Motor neuron (in vitro differentiated cells): ENCODE data around the gene MCOLN1. TPM values are rescaled to one million over a fixed set of nuclear protein-coding genes. Genes with fewer than 3 reads are reported as not detected.
"Not testable (repeated sequence)": the region's sequence is repeated elsewhere in the genome, so short reads cannot be mapped to it uniquely, and the experiment has no call there.

Experiments
- ATAC-seq, 8 experiments: fragments of 200-7000 bp; cut with Tn5 transposase; replicated peaks in 6 of 8; 2 replicates each; pipeline ENCODE4 v1.8.0; 2021; ENCODE audit warnings: mild to moderate bottlenecking in 8 of 8, moderate library complexity in 8 of 8
- H3K27ac ChIP-seq, 2 donors: fragments of 250-450 bp; sonication (Bioruptor Pico); 2 replicates each; pipeline ENCODE4 v1.9.0; 2021; ENCODE audit warnings: antibody characterized with exemption in 2 of 2, mild to moderate bottlenecking in 2 of 2, moderate library complexity in 1 of 2
- H3K4me1 ChIP-seq, 2 donors: fragments of 250-450 bp; sonication (Bioruptor Pico); replicated peaks in 1 of 2; 2 replicates each; pipeline ENCODE4 v1.6.1; 2021; ENCODE audit warnings: antibody characterized with exemption in 2 of 2, mild to moderate bottlenecking in 2 of 2, moderate library complexity in 1 of 2
- H3K4me3 ChIP-seq, 5 donors: fragments of 250-450 bp; sonication (Bioruptor Pico); 2 replicates each; pipeline ENCODE4 v1.9.0; 2021; ENCODE audit warnings: antibody characterized with exemption in 5 of 5, mild to moderate bottlenecking in 5 of 5, moderate library complexity in 4 of 5
- WGBS, 10 experiments: fragments of 450-650 bp; shearing (Covaris generic); methylation state at CpG; one replicate each; pipeline ENCODE4 v1.0.0; 2022; 5-methylcytosine and 5-hydroxymethylcytosine counted together
- in situ Hi-C, 9 experiments: fragments of 400-800 bp; cut with MboI; loops; one replicate each; pipeline ENCODE4 v1.15.0; 2021; ENCODE audit warnings: low sequenced_read_pairs in 9 of 9, low pct_unique_long_range_greater_than_20kb in 2 of 9; ENCODE audit not compliant: unreplicated experiment in 9 of 9
- total RNA-seq, 8 experiments: library from RNA; unstranded; fragments of 300-600 nt; gene quantifications; 2 replicates each; pipeline versions ENCODE4 v1.2.3 to v1.2.4, GENCODE V29; 2022

The MCOLN1 gene
- total RNA-seq, 8 experiments from 2014 or later = 4.9 to 31.1 (median 8.4) TPM

GRCh38 chr19:7556696-7557315 lies 34.4 kb downstream of the MCOLN1 start:
- H3K4me3 ChIP-seq = no peak overlapping the region
- in situ Hi-C loops = loop anchor here in 1 of 9 experiments (25.0 kb wide), 2 partner anchors 105 to 255 kb away; partner anchors contain the start of gene RETN
- WGBS, 10 experiments = 98 to 100% methylated on average over 1 to 13 of the region's 54 CpGs; no CpG with 5 or more reads in 8 of the 10 experiments
- no peak overlapping the region for H3K27ac ChIP-seq
- no peaks in the 10 kb centered on the region for H3K4me1 ChIP-seq
- ATAC-seq = no peak

GRCh38 chr19:7558667-7559066 lies 36.2 kb downstream of the MCOLN1 start:
- H3K4me1 ChIP-seq = no peaks in the 10 kb centered on the region
- H3K4me3 ChIP-seq = no peak overlapping the region
- WGBS, 10 experiments = 80 to 100% (median 100%) methylated on average over 1 to 8 of the region's 18 CpGs; no CpG with 5 or more reads in 5 of the 10 experiments
- in situ Hi-C loops = loop anchor here in 1 of 9 experiments (25.0 kb wide), 2 partner anchors 104 to 254 kb away; partner anchors contain the start of gene RETN
- ATAC-seq = no peak
- H3K27ac ChIP-seq = no peak overlapping the region

- Histone ChIP-seq H3K27ac (no peak overlapping the region), H3K4me3 (no peak overlapping the region), H3K4me1 (no peaks in the 10 kb centered on the region)
- in situ Hi-C loops = loop anchor here in 1 of 9 experiments (25.0 kb wide), 2 partner anchors 103 to 253 kb away; partner anchors contain the start of gene RETN
- no peak for ATAC-seq
- WGBS, 10 experiments = 0 to 100% (median 70%) methylated on average over 1 to 3 of the region's 4 CpGs; no CpG with 5 or more reads in 3 of the 10 experiments
Observed at GRCh38 chr19:7559102-7559501, 36.7 kb downstream of the MCOLN1 start.

- no peak overlapping the region for H3K4me3 ChIP-seq
- in situ Hi-C loops = loop anchor here in 1 of 9 experiments (25.0 kb wide), 2 partner anchors 102 to 252 kb away; partner anchors contain the start of gene RETN
- no peak for ATAC-seq
- no peaks in the 10 kb centered on the region for H3K4me1 ChIP-seq
- no peak overlapping the region for H3K27ac ChIP-seq
- WGBS, 10 experiments = 90 to 93% methylated on average over 2 of the region's 2 CpGs; no CpG with 5 or more reads in 8 of the 10 experiments
Observed at GRCh38 chr19:7560255-7560654, 37.8 kb downstream of the MCOLN1 start.

DNA sequence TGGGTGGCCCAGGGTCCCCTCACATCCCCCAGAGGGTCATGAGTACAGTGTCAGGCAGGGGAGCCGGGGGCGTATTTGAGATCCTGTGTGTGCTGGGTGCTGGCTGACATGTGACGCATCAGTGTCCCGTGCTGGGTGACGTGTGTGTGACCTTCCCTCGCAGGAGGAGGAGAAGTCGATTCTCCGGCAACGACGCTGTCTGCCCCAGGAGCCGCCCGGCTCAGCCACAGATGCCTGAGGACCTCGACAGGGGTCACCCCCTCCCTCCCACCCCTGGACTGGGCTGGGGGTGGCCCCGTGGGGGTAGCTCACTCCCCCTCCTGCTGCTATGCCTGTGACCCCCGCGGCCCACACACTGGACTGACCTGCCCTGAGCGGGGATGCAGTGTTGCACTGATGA lies 38.9 kb downstream of the MCOLN1 start:
- Histone ChIP-seq H3K4me3 (no peak overlapping the region), H3K4me1 (no peaks in the 10 kb centered on the region), H3K27ac (no peak overlapping the region)
- peak in 5 of 8 experiments; percentile 56 to 85 (median 62) for ATAC-seq
- in situ Hi-C loops = loop anchor here in 1 of 9 experiments (25.0 kb wide), 2 partner anchors 101 to 251 kb away; partner anchors contain the start of gene RETN
- no CpG with 5 or more reads among the region's 17 CpGs for WGBS, 10 experiments

- in situ Hi-C loops = loop anchor here in 1 of 9 experiments (25.0 kb wide), 2 partner anchors 99 to 249 kb away; partner anchors contain the start of gene RETN
- Histone ChIP-seq H3K4me1 (no peaks in the 10 kb centered on the region), H3K27ac (no peak overlapping the region), H3K4me3 (no peak overlapping the region)
- ATAC-seq = peak in 1 of 8 experiments; percentile 43
- 17 to 71% (median 62%) methylated on average over 1 to 8 of the region's 16 CpGs; no CpG with 5 or more reads in 2 of the 10 experiments for WGBS, 10 experiments
Observed at GRCh38 chr19:7562646-7563393, 40.4 kb downstream of the MCOLN1 start.

DNA sequence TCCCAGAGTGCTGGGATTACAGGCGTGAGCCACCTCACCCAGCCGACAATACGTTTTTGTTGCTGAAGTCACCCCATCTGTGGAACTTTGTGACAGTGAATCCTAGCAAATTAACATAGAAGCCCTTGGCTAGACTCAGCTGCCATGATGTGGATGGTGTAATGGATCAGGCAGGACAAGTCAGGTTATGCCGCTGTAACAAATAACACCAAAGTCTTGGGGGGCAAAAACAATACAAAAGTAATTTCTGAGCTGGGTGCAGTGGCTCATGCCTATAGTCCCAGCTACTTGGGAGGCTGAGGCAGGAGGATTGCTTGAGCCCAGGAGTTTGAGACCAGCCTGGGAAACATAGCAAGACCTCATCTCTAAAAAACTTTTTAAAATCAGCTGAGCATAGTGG lies 42.4 kb downstream of the MCOLN1 start:
- WGBS, 10 experiments = 80 to 100% (median 99%) methylated on average over 1 to 4 of the region's 4 CpGs; no CpG with 5 or more reads in 2 of the 10 experiments
- H3K27ac ChIP-seq = no peak overlapping the region
- in situ Hi-C loops = loop anchor here in 1 of 9 experiments (25.0 kb wide), 2 partner anchors 97 to 247 kb away; partner anchors contain the start of gene RETN
- H3K4me3 ChIP-seq = no peak overlapping the region
- no peaks in the 10 kb centered on the region for H3K4me1 ChIP-seq
- no peak for ATAC-seq

DNA sequence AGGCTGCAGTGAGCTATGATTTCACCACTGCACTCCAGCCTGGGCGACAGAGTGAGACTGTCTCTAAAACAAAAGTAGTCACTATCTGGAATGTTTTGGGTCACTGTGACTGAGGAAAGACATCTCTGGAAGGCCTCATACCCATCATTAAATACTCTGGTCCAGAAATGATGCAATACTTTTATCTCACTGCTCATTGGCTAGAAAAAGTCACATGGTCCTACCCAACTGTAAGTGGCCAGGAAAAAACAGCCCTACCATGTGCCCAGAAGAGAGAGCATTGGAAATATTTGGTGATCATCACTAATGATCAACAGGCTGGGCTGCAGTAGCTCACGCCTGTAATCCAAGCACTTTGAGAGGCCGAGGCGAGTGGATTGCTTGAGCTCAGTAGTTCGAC lies 42.9 kb downstream of the MCOLN1 start:
- WGBS, 10 experiments = 33 to 100% (median 78%) methylated on average over 1 to 4 of the region's 5 CpGs; no CpG with 5 or more reads in 3 of the 10 experiments
- in situ Hi-C loops = loop anchor here in 1 of 9 experiments (25.0 kb wide), 2 partner anchors 97 to 247 kb away; partner anchors contain the start of gene RETN
- no peak overlapping the region for H3K4me3 ChIP-seq
- no peak for ATAC-seq
- H3K27ac ChIP-seq = no peak overlapping the region
- H3K4me1 ChIP-seq = no peaks in the 10 kb centered on the region

- WGBS, 10 experiments = 45 to 100% (median 71%) methylated on average over 1 to 5 of the region's 5 CpGs; no CpG with 5 or more reads in 1 of the 10 experiments
- ATAC-seq = no peak
- Histone ChIP-seq H3K27ac (no peak overlapping the region), H3K4me3 (no peak overlapping the region), H3K4me1 (no peaks in the 10 kb centered on the region)
- in situ Hi-C loops = loop anchor here in 1 of 9 experiments (25.0 kb wide), 2 partner anchors 92 to 242 kb away; partner anchors contain the start of gene RETN
Observed at GRCh38 chr19:7570761-7571160, 48.3 kb downstream of the MCOLN1 start.

- peak in 3 of 8 experiments; percentile 88 to 98 (median 98) for ATAC-seq
- in situ Hi-C loops = loop anchor here in 2 of 9 experiments (25.0 kb wide), 2 partner anchors 212 to 237 kb away; no protein-coding TSS in a partner anchor
Observed at GRCh38 chr19:7575434-7576040, 53.1 kb downstream of the MCOLN1 start.

DNA sequence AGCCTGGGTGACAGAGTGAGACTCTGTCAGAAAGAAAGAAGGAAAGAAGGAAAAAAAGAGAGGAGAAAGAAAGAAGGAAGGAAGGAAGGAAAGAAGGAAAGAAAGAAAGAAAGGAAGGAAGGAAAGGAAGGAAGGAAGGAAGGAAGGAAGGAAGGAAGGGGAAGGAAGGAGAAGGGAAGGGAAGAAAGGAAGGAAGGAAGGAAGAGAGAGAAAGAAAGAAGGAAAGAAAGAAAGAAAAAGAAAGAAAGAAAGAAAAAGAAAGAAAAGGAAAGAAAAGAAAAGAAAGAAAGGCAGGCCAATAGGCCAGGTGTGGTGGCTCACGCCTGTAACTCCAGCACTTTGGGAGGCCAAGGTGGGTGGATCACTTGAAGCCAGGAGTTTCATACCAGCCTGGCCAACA lies 55.0 kb downstream of the MCOLN1 start:
- not testable (repeated sequence) for H3K4me3 ChIP-seq, H3K4me1 ChIP-seq, ATAC-seq, H3K27ac ChIP-seq
- WGBS, 10 experiments = 60 to 100% (median 87%) methylated on average over 1 of the region's 1 CpG; no CpG with 5 or more reads in 2 of the 10 experiments
- in situ Hi-C loops = loop anchor here in 2 of 9 experiments (25.0 kb wide), 2 partner anchors 210 to 235 kb away; no protein-coding TSS in a partner anchor

More at GRCh38 chr19:7575434-7576040, 53.1 kb downstream of the MCOLN1 start:
- H3K4me3 ChIP-seq = no peak overlapping the region
- 20 to 87% (median 52%) methylated on average over 1 to 9 of the region's 9 CpGs for WGBS, 10 experiments
- no peaks in the 10 kb centered on the region for H3K4me1 ChIP-seq
- no peak overlapping the region for H3K27ac ChIP-seq

- ATAC-seq = peak in 3 of 8 experiments; percentile 28 to 82 (median 40)
- Histone ChIP-seq H3K4me3 (no peak overlapping the region), H3K27ac (no peak overlapping the region), H3K4me1 (no peaks in the 10 kb centered on the region)
- in situ Hi-C loops = loop anchor here in 2 of 9 experiments (25.0 kb wide), 2 partner anchors 209 to 234 kb away; no protein-coding TSS in a partner anchor
- WGBS, 10 experiments = 26 to 78% (median 43%) methylated on average over 2 to 6 of the region's 6 CpGs; no CpG with 5 or more reads in 5 of the 10 experiments
Observed at GRCh38 chr19:7578127-7578526, 55.7 kb downstream of the MCOLN1 start.
